Stimulated activated CD4-positive, alpha-beta T cell treated with anti-CD3 and anti-CD28 coated beads, Interleukin-4, amount 100 ng/mL, for 24 hours (primary cell): ENCODE results near the gene AGPS.
A peak's percentile ranks its signal among the peaks of the same experiment; 100 is the strongest.
"Not testable (repeated sequence)": the region's sequence is repeated elsewhere in the genome, so short reads cannot be mapped to it uniquely, and the experiment has no call there.

Experiments
- DNase-seq: peaks from one replicate; pipeline ENCODE4 v3.0.0-alpha.2; 2020

The AGPS gene

DNA sequence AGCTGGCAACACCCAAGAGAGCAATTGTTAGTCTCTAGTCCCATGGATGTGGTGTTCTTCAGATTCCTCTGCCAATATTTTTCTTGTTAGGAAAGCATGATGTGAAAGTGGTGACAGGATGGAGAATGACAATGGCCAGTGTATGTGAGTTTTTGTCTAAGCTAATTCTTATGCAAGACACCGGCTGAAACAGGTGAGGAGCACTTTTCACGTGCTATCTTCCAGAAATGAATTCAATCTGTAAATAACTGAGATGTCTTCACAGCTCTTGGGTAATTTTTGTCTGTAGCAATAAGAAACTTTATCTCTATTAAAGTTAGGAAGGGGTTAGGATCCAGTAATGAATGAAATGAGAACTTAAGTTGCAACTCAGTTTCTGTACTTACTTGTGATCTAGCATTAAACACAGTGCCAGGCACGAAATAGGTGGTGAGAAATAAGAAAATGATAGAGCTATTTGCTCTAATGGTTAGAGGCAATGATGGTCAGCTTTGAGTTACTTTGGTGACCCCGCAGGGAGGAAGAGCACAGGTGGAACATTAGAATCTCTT is 676 bp upstream of the AGPS start:
- DNase-seq: no peak

DNA sequence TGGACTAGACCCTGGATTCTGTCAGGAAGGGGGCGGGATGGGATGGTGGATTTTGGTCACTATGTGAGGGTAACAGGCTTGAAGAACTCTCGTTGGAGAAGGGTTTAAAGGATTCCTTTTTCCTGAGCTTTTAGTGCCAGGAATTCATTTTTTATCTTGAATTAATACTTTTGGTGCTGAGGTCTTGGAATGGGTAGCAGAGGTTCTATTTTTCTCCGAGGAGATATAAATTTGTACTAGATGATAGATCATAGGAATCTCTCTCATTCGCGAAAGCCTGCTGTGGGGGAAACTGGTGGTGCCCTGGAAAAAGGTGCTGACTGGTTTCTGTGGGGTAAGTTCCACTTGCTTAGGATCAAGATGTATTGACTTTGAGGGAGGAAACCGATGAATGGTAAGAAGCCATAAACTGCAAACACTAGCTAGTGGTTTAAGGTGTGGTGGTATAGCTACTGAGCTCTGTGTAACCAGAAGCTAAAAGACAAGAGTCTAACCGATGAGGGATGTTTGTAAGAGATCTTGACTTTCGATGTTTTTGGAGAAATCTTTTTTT is 706 bp downstream of the AGPS start:
- DNase-seq: peak; percentile 15

DNA sequence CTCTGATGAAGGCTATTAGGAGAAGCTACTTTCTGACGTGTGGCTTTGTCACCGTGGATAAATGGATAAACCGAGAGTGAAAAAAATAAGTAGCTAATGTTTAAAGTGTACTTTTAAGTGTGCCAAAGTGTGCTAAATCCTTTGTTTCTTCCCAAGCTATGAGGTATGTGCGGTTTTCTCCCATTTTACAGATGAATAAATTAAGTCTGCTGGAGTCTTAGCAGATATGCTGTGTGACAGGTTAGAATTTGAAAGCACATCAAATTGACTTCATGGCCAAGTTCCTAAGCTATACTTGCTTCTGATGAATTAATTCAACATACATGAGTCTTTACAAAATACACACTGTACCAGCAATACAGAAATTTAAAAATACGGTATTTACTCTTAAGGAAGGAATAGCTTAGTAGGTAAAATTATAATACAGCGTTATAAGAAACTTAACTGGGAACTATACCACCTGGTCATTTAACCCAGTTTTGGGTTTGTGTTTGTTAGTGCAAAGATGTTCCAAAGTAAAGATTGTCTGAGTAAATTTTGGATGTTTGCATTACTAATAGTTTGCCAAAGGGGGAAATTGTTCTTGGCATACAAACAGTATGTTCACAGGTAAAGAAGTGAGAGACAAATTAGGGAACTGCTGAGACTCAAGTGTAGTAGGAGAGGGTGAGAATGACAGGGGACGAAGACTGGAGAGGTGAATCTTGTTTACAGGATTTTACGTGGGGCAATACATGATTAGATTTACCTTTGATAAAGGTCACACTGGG is 1.4 kb downstream of the AGPS start:
- no peak for DNase-seq

DNA sequence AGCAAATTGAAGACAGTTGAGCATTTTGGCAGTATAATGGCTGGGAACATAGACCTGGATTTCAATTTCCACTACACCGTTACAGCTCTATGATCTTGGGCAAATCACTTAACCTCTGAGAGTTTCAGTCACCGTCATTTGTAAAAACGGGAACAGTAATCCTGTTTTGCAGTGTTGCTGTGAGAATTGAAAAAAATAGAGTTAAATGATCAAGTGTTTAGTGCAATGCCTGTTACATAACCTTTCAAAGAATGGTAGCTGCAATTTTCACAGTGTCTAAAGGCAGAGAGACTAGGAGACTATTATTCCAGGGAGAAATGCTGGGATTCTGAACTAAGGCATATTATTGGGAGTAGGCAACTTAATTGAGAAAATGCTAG is 2.0 kb downstream of the AGPS start:
- no peak for DNase-seq

DNA sequence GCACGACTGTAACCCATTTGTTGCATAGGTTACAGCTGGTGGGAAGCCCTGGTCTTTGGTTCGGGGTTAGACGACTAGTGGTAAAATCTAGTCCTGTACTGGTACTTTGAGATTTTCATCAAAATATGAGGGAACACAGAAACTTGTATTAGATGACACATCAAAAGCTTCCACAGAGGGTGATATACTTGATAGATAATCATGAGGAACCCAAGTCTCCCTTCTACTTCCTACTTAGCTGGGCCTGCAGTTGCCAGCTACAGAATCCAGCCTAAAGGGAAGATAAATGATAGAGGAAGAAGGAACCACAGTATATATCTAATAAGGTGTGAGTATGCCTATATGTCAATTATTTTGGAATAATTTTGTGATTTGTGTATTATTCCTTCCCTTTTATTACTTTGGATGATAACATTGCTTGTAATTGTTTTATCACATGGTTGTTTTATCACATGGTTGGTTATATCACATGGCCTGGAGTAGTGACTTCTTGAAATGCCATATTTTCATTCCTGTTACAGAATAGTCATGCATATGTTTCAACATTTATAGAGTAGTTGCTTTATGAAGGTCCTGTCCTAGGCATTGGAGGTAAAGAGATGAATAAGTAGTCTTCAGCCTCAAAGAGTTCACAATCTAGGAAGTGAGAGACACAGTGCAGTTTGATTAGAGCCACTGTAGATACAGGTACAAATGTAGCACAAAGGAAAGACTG is 2.9 kb downstream of the AGPS start:
- no peak for DNase-seq

DNA sequence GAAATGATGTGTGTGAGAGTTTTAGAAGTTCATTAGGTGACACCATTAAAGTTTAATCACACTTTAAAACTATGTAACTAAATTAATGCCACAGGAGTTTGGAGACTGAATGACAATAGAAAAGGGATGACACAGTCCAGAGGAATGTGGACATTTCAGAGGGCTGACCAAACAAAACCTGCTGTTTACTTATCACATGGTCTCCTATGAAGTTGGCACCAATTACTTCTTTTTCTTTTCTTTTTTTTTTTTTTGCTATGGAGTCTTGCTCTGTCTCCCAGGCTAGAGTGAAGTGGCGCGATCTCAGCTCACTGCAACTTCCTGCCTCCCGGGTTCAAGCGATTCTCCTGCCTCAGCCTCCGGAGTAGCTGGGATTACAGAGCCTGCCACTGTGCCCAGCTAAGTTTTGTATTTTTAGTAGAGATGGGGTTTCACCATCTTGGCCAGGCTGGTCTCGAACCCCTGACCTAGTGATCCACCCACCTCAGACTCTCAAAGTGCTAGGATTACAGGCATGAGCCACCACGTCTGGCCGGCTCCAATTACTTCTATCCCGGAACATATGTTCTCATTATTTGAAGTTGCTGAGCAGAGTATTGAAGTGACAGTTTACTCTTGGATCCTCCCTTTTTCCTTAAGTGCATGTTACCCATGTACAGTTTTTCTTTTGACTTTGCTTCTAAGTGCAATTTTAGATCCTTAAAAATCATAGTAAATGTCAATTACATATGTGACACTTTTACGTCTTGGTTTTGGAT is 4.3 kb downstream of the AGPS start:
- no peak for DNase-seq

DNA sequence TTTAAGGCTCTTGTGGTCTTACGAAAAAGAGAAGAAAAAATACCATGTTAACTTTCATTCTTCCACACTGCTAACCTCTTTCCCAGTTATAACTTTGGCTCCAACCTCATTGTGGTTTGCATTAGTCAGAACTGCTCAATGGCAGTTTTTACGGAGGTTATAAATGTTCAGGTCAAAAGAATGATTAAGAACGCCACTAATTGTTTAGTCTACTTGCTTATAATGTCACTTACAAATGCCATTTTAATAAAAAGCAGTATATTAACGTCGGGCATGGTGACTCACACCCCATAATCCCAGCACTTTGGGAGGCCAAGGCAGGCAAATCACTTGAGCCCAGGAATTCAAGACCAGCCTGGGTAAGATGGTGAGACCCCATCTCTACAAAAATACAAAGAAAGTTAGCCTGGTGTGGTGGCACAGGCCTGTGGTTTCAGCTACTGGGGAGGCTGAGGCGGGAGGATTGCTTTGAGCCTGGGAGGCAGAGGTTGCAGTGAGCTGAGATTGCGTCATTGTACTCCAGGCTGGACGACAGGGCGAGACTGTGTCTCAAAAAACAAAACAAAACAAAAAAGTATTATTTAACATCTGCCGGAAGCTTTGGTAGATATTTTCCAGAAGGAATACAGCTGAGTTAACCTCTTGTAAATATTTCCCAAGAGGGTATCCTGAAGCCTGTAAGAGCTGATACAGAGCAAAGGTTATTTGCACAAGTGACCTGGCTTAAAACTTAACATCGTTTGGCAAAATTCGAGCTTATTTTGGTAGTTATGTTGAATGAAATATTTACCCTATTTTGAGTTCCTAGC is 5.1 kb downstream of the AGPS start:
- no peak for DNase-seq

DNA sequence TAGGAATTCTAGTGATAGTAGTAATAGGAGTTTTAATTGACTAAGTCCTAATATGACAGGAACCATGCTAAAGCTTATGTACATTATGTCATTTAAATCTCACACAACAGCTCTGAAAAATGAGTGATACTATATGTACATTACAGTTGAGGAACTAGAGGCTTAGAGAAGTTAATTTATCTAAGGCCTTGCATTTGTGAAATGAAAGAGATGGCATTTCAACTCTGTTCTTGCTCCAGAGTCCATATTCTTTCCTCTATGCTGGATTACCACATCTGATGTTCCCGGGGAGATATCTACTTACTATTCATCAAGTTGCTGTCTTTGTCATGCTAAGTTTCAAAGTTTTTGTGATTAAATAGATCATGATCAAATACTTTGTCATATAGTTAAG is 5.7 kb downstream of the AGPS start:
- no peak for DNase-seq

DNA sequence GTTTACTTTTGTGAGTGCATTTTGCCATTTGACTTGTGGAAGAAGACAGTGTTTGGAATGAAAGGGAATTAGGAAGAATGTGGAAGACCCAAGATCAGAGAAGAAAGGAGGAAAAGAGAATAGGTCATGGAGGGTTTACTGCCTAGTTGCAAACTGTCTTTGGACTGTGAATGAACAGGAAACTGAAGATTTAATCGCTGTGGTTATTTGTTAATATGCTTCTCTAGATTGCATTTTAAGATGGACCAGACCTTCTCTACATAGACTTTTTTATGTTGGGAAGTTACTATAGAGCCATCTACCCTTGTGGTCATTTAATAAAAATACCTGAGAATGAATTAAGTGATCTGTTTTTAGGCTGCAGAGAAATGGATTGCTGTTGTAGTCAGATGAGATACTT is 6.2 kb downstream of the AGPS start:
- DNase-seq: no peak

DNA sequence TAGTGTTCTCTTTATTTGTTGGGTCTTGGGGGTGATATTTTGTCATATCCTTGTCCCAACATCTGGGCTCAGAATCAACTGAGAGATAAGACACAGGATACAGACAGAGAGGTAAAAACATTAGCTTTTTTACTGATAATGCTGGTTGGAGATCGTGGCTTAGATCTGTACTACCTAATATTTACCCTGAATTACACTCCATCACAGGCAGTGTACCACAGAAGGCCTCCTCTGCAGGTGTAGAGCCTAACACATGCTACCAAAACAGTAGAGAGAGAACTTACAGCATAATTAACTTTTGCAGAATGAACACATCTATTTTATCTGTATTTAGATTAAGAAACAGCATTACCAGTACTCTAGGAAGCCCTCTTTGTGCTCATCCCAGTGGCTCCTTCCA is 6.8 kb downstream of the AGPS start:
- no peak for DNase-seq

DNA sequence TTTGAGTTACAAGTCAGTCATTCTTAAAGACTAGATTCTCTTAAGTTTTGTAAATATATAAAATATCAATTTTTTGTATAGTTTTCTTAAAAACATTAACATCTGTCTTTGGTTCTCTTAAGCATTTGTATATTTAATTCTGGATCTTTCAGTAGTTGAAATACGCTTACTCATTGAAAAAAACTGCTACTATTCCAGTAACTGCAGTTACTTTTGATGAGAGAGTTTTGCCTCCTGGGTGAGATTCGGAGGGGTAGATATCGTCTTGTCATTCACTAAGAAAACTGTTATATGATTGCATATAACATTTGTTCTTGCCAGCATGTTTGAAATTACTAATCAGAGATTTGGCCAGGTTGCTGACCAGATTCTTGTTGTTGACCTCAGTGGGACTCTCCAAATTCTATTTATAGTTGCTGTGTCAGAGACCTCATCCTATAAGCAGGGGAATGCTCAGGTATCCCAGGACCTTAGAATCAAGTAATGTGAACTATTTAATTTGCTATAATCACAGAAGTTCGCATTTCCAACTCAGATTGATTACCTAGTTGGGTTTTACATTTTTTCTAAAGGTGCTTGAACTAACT is 7.9 kb downstream of the AGPS start:
- DNase-seq: no peak

DNA sequence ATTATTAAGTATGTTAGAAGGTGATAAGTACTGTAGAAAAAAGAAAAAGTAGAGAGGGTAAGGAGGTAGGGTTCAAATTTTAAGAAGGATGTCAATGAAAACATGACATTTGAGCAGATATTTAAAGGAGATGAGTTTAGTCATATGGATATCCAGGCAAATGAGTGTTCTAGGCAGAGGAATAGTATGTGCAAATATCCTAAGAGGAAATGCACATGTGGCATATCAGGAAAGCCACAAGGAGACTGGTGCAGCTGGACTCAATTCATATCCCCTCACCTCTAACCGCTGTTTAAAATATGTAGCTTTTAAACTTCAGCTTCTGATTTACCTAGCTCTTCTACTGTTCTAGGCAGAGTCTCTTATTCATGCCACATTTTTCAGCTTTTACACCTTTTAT is 9.5 kb downstream of the AGPS start:
- no peak for DNase-seq

DNA sequence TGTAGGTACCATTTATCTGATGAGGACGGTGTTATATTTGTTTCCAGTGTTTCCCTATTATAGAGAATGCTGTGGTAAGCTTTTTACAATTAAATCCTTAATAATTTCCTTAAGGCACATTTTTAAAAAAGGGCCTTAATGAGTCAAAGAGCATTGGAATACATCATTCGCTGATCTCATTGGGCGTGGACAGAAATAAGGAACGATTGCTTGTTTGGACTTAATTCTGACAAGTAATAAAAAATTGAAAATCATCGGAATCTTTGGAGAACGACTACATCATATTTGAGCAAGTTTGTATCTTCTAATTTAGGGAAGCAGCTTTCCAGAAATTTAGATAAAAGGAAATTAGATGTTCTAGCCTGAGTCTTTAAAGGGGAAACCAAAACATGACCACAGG is 11.3 kb downstream of the AGPS start:
- DNase-seq: no peak

DNA sequence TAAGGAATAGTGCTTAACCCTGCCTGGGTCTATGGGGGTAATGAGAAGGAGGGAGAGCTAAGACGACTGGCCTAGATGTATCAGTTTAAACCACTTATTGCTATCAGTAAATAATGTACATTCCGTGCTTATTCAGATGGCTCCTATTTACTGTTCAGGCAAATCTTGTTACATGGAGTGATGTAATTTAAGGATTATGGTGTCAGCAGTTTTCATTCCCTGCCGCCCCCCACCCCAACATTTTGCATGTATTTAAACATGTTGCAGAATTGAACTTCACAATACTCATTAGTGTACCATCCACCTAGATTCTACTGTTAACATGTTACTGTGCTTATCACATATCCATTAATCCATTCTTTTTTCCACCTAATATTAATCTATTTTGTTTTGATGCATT is 11.7 kb downstream of the AGPS start:
- no peak for DNase-seq

DNA sequence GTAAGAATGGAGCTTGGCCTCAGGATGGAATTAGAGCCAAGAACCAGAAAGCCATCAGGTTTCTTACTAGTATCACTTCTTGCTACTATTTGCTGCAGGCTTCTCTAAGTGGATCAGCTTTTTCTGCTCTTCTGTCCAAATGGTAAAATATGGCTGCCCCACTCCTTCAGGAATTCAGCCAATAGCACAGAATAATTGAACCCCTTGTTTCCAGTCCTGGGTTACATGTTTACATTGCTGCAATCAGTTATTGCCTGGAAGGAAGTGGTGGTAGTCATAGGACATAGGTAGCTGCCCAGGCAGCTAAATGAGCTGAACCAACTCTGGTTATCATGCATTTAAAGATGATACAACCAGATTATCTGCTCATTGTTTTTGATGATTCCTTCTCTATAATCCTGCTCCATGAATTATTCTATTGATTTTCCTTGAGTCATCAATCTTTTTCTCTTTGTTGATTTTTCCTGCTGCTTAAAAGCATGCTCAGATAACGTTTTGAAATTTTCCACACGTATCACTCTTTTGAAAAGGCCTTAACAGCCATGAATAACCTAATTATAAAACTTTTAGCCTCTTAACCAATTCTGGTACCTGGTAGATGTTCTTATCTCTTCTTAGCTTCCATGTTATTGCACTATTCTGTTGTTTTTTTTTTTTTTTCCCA is 12.6 kb downstream of the AGPS start:
- DNase-seq: no peak

DNA sequence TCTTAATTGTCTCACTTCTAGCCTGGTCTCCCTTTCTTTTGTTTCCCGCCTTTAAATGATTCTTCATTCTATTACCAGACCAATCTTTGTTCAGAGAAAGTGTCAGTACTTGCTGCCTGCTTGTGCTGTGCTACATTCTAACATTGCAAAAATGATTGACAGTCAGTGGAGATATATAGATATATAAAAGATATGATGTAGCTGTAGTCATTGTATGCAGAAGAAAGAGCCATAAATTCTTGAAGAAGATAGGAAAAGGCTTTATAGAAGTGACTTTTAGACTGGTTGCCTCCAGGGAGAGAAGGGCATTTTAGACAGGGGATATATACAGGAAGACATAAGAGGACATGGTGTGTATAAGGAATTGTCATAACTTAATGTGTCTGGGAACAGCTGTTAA is 13.6 kb downstream of the AGPS start:
- no peak for DNase-seq

DNA sequence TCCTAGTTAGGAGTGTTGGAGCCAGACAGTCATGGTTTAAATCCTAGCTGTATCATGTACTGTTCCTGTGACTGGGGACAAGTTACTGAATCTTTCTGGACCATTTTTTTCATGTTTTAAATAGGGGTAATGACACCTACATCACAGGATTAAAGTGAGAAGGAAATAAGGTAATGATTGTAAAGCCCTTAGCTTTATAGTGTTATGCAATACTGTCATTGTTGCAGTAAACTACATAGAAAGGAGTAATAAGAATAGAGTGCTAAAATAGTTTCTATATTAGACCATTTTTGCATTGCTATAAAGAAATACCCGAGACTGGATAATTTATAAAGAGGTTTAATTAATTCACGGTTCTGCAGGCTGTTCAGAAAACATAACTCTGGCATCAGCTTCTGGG is 14.5 kb downstream of the AGPS start:
- DNase-seq: no peak

DNA sequence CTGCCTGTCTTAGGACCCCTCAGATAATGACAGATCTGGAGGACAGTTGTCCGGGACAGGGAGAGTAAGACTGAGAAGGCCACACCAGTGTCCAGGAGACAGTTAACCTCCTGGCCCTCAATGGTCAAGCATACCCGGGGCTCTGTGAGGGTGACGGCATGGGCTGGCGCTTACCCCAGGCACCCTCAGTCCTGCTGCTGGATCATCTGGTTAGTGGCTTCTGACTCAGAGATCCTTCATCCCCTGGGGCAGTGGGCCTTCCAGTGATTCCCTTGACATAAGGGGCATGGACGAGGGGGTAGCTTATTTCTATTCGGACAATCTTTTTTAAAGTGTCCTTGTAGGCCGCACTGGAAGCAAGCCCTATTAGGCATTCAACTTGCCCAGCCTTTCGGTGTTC is 18.1 kb downstream of the AGPS start:
- not testable (repeated sequence) for DNase-seq

DNA sequence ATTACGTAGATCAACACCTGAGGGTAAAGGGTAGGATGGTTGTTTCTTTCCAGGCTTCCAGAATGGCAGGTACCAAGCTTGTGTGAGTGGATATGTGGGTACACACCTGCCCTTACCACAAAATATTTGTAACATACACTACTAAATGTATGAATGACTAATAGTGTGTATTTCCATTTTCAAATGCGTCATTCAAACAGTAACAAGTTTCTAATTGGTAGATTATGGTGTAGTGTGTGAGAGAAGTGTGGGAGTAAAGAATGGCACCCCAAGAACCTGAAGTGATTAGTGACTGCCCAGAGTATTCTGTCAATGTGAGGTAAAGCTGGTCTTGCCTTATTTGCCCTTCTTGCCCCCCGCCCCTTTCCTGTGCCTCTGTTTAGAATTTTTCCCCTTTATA is 21.1 kb downstream of the AGPS start:
- no peak for DNase-seq

DNA sequence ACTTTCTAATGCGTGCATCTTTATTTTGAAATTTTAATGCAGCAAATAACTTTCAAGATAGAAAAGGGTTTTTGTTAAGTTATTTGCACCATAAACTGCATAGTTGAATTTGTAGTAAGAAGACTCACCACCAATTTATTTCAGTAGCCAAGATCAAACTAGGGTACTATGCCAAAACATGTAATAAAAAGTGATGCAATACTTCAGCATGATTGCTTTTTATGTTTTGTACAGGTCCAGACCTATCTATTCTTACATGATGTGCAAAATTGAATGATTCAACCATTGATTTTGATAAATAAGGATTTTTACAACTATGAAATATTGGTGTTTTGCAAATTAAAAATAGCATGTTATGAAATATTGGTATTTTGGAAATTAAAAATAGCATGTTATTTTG is 26.7 kb downstream of the AGPS start:
- no peak for DNase-seq

DNA sequence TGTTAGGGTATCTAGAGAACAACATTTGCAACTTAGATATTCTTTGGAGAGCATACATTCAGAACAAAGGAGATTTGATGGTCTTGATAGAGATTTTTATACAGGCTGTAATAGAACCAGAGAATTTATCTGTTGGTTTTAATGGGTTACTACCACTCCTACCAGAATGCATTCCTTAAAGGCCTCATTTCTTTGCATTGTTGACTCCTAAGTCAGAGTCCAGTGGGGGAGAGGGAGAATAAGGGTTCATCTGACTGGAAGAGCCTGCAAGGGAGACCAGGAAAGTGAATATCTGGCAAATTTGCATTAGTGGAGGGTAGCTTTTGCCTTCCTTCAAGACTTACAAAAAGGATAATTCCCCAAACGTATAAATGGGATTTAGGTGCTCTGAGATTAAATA is 29.7 kb downstream of the AGPS start:
- no peak for DNase-seq

DNA sequence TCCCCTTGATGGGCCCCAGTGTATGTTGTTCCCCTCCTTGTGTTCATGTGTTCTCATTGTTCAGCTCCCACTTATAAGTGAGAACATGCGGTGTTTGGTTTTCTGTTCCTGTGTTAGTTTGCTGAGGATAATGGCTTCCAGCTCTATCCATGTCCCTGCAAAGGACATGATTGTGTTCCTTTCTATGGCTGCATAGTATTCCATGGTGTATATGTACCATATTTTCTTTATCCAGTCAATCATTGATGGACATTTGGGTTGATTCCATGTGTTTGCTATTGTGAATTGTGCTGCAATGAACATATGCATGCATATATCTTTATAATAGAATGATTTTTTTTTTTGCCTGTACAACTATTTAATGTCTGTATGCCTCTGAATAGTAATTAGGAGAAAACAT is 31.5 kb downstream of the AGPS start:
- DNase-seq: not testable (repeated sequence)
